Smooth muscle cell (in vitro differentiated cells): ENCODE measurements around the gene EXOSC2. TPM values are rescaled to one million over a fixed set of nuclear protein-coding genes. Genes with fewer than 3 reads are reported as not detected.

Experiments used
- DNase-seq: peaks from one replicate; lab custom pipeline; 2025; ENCODE audit not compliant: unreplicated experiment; lab: John Stamatoyannopoulos, UW
- H2AFZ ChIP-seq: fragments of 200-600 bp; sonication (generic); 2 replicates; pipeline ENCODE4 v1.6.0; 2016; ENCODE audit warnings: antibody characterized with exemption, low read depth, mild to moderate bottlenecking
- H3F3A ChIP-seq: fragments of 200-600 bp; sonication (generic); 2 replicates; pipeline ENCODE4 v1.6.0; 2017; ENCODE audit warnings: antibody characterized with exemption, low read depth
- H3K27ac ChIP-seq: fragments of 200-600 bp; sonication (generic); 2 replicates; pipeline ENCODE4 v1.5.1; 2016; ENCODE audit warnings: low read depth, mild to moderate bottlenecking
- H3K27me3 ChIP-seq: fragments of 200-600 bp; sonication (generic); 2 replicates; pipeline ENCODE4 v1.6.1; 2016; ENCODE audit warnings: low read depth, mild to moderate bottlenecking
- H3K36me3 ChIP-seq: fragments of 200-600 bp; sonication (generic); 2 replicates; pipeline ENCODE4 v1.5.1; 2016; ENCODE audit warnings: low read depth
- H3K4me1 ChIP-seq: fragments of 200-600 bp; sonication (generic); 2 replicates; pipeline ENCODE4 v1.5.1; 2016; ENCODE audit warnings: low read depth
- H3K4me2 ChIP-seq: fragments of 200-600 bp; sonication (generic); 2 replicates; pipeline ENCODE4 v1.6.0; 2016; ENCODE audit warnings: mild to moderate bottlenecking
- H3K4me3 ChIP-seq: fragments of 200-600 bp; sonication (generic); 2 replicates; pipeline ENCODE4 v1.5.1; 2016; ENCODE audit warnings: mild to moderate bottlenecking
- H3K79me2 ChIP-seq: fragments of 200-600 bp; sonication (generic); 2 replicates; pipeline ENCODE4 v1.6.0; 2016; ENCODE audit warnings: low read depth, mild to moderate bottlenecking
- H3K9ac ChIP-seq: fragments of 200-600 bp; sonication (generic); 2 replicates; pipeline ENCODE4 v1.6.0; 2016; ENCODE audit warnings: low read depth
- H3K9me3 ChIP-seq: fragments of 200-600 bp; sonication (generic); replicated peaks from 2 replicates; pipeline ENCODE4 v1.5.1; 2016; ENCODE audit warnings: low read depth
- H4K20me1 ChIP-seq: fragments of 200-600 bp; sonication (generic); 2 replicates; pipeline ENCODE4 v1.6.0; 2016; ENCODE audit warnings: low read depth
- WGBS: methylation state at CpG from one replicate; pipeline ENCODE4 v1.1.7; 2016; ENCODE audit warnings: low lambda C conversion rate; 5-methylcytosine and 5-hydroxymethylcytosine counted together
- polyA plus RNA-seq: library from polyadenylated mRNA; unstranded; fragments of >200 nt; fragmentation: Nextera tagmentation; extraction: Ambion mirVana; gene quantifications from 2 replicates; pipeline ENCODE4 v1.2.1, GENCODE V29; 2016
- total RNA-seq: library from RNA; depleted of rRNA; stranded (reverse); fragments of >200 nt; gene quantifications from 2 replicates; pipeline ENCODE4 v1.2.3, GENCODE V29; 2014
- TF ChIP-seq, protein P1 (sequence below): fragments of 200-600 bp; sonication (generic); IDR thresholded peaks from 2 replicates; pipeline ENCODE4 v1.5.1; 2017; ENCODE audit warnings: borderline replicate concordance, mild to moderate bottlenecking, antibody characterized with exemption; ENCODE audit not compliant: insufficient read depth, poor library complexity, severe bottlenecking

The EXOSC2 gene
- total and polyA plus RNA-seq, 2 experiments from 2014 or later: 14.7 to 15.8 TPM

- no peaks in the 10 kb centered on the region for H3K36me3 ChIP-seq
- WGBS: 78% methylated on average over 8 of the region's 8 CpGs
Observed at GRCh38 chr9:130710822-130711352, 17.3 kb downstream of the EXOSC2 start.

GRCh38 chr9:130711469-130711868 lies 17.9 kb downstream of the EXOSC2 start:
- TF ChIP-seq, protein P1, sequence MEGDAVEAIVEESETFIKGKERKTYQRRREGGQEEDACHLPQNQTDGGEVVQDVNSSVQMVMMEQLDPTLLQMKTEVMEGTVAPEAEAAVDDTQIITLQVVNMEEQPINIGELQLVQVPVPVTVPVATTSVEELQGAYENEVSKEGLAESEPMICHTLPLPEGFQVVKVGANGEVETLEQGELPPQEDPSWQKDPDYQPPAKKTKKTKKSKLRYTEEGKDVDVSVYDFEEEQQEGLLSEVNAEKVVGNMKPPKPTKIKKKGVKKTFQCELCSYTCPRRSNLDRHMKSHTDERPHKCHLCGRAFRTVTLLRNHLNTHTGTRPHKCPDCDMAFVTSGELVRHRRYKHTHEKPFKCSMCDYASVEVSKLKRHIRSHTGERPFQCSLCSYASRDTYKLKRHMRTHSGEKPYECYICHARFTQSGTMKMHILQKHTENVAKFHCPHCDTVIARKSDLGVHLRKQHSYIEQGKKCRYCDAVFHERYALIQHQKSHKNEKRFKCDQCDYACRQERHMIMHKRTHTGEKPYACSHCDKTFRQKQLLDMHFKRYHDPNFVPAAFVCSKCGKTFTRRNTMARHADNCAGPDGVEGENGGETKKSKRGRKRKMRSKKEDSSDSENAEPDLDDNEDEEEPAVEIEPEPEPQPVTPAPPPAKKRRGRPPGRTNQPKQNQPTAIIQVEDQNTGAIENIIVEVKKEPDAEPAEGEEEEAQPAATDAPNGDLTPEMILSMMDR: no peak
- H3K9ac ChIP-seq: no peak overlapping the region
- H3K4me1 ChIP-seq: peaks cover 22% of the 10 kb centered on the region
- 95% methylated on average over 8 of the region's 8 CpGs for WGBS
- no peaks in the 10 kb centered on the region for H3K9me3 ChIP-seq
- H3K27me3 ChIP-seq: no peaks in the 10 kb centered on the region
- H3K4me2 ChIP-seq: no peak overlapping the region
- no peak overlapping the region for H2AFZ ChIP-seq
- H3F3A ChIP-seq: peaks cover 5% of the 10 kb centered on the region
- DNase-seq: no peak
- H3K79me2 ChIP-seq: peaks cover 36% of the 10 kb centered on the region
- H4K20me1 ChIP-seq: peaks cover 26% of the 10 kb centered on the region
- no peak overlapping the region for H3K4me3 ChIP-seq
- H3K27ac ChIP-seq: no peak overlapping the region
- H3K36me3 ChIP-seq: no peaks in the 10 kb centered on the region

More at GRCh38 chr9:130710822-130711352, 17.3 kb downstream of the EXOSC2 start:
- H3K4me3 ChIP-seq: no peak overlapping the region
- peaks cover 22% of the 10 kb centered on the region for H3K4me1 ChIP-seq
- H3K79me2 ChIP-seq: peaks cover 30% of the 10 kb centered on the region
- no peaks in the 10 kb centered on the region for H3K27me3 ChIP-seq
- H3K4me2 ChIP-seq: no peak overlapping the region
- DNase-seq: no peak
- no peaks in the 10 kb centered on the region for H3K9me3 ChIP-seq
- H4K20me1 ChIP-seq: peaks cover 21% of the 10 kb centered on the region
- TF ChIP-seq, protein P1: no peak
- no peak overlapping the region for H3K9ac ChIP-seq
- no peak overlapping the region for H2AFZ ChIP-seq
- H3K27ac ChIP-seq: no peak overlapping the region
- H3F3A ChIP-seq: peaks cover 5% of the 10 kb centered on the region

- TF ChIP-seq, protein P1: no peak
- Histone ChIP-seq H3K79me2 (peaks cover 48% of the 10 kb centered on the region), H3K9ac (peak overlapping the region; percentile 91), H3F3A (no peaks in the 10 kb centered on the region), H4K20me1 (peaks cover 39% of the 10 kb centered on the region), H3K36me3 (no peaks in the 10 kb centered on the region), H3K9me3 (no peaks in the 10 kb centered on the region), H2AFZ (peak overlapping the region; percentile 64), H3K27me3 (no peaks in the 10 kb centered on the region), H3K4me1 (peaks cover 22% of the 10 kb centered on the region), H3K4me2 (peak overlapping the region; percentile 98), H3K27ac (peak overlapping the region; percentile 95), H3K4me3 (peak overlapping the region; percentile 76)
- 1% methylated on average over 55 of the region's 68 CpGs for WGBS
- peak; percentile 99 for DNase-seq
Observed at GRCh38 chr9:130712564-130713285, 19.1 kb downstream of the EXOSC2 start.
